Neural progenitor cell (in vitro differentiated cells): ENCODE measurements around the gene ZSWIM3. TPM values are rescaled to one million over a fixed set of nuclear protein-coding genes. Genes with fewer than 3 reads are reported as not detected.

Experiments
- DNase-seq: peaks from one replicate; pipeline ENCODE4 v3.0.0-alpha.2; 2016; ENCODE audit warnings: low spot score
- H2AFZ ChIP-seq: fragments of 200-600 bp; sonication (generic); replicated peaks from 2 replicates; pipeline ENCODE4 v1.6.1; 2016; ENCODE audit warnings: antibody characterized with exemption
- H3F3A ChIP-seq: fragments of 200-600 bp; sonication (generic); 2 replicates; pipeline ENCODE4 v1.6.1; 2016; ENCODE audit warnings: antibody characterized with exemption, low read depth
- H3K27ac ChIP-seq: fragments of 200-600 bp; sonication (generic); 2 replicates; pipeline ENCODE4 v1.5.1; 2016; ENCODE audit warnings: mild to moderate bottlenecking
- H3K27me3 ChIP-seq: fragments of 200-600 bp; sonication (generic); 2 replicates; pipeline ENCODE4 v1.6.1; 2016; ENCODE audit warnings: mild to moderate bottlenecking, moderate library complexity
- H3K36me3 ChIP-seq: fragments of 200-600 bp; sonication (generic); 2 replicates; pipeline ENCODE4 v1.5.1; 2016
- H3K4me1 ChIP-seq: fragments of 200-600 bp; sonication (generic); 2 replicates; pipeline ENCODE4 v1.6.1; 2016; ENCODE audit warnings: mixed run types
- H3K4me2 ChIP-seq: fragments of 200-600 bp; sonication (generic); 2 replicates; pipeline ENCODE4 v1.6.1; 2016
- H3K4me3 ChIP-seq: fragments of 200-600 bp; sonication (generic); 2 replicates; pipeline ENCODE4 v1.5.1; 2016
- H3K79me2 ChIP-seq: fragments of 200-600 bp; sonication (generic); 2 replicates; pipeline ENCODE4 v1.6.1; 2016; ENCODE audit warnings: low read depth
- H3K9ac ChIP-seq: fragments of 200-600 bp; sonication (generic); 2 replicates; pipeline ENCODE4 v1.6.1; 2016
- H3K9me3 ChIP-seq: fragments of 200-600 bp; sonication (generic); 2 replicates; pipeline ENCODE4 v1.5.1; 2016; ENCODE audit warnings: low read depth
- H4K20me1 ChIP-seq: fragments of 200-600 bp; sonication (generic); 2 replicates; pipeline ENCODE4 v1.6.1; 2016; ENCODE audit warnings: low read depth
- H3K27ac Mint-ChIP-seq: 3 replicates; pipeline ENCODE4 v1.8.0; 2021; ENCODE audit warnings: mixed read lengths
- H3K27me3 Mint-ChIP-seq: 2 replicates; pipeline ENCODE4 v1.8.0; 2022; ENCODE audit warnings: low read depth, mild to moderate bottlenecking, inconsistent platforms, moderate library complexity, mixed read lengths; ENCODE audit not compliant: insufficient read depth
- H3K36me3 Mint-ChIP-seq: 3 replicates; pipeline ENCODE4 v1.8.0; 2021; ENCODE audit warnings: mixed read lengths
- H3K4me1 Mint-ChIP-seq: 3 replicates; pipeline ENCODE4 v1.8.0; 2021; ENCODE audit warnings: mixed read lengths
- H3K4me3 Mint-ChIP-seq: 3 replicates; pipeline ENCODE4 v1.8.0; 2021; ENCODE audit warnings: mild to moderate bottlenecking, moderate library complexity, mixed read lengths
- H3K9me3 Mint-ChIP-seq: 3 replicates; pipeline ENCODE4 v1.8.0; 2020; ENCODE audit warnings: mixed read lengths
- CTCF ChIP-seq: fragments of 200-600 bp; sonication (generic); IDR thresholded peaks from 2 replicates; pipeline ENCODE4 v1.5.1; 2017; ENCODE audit warnings: antibody characterized with exemption, mild to moderate bottlenecking
- EZH2 ChIP-seq: fragments of 200-600 bp; sonication (generic); IDR thresholded peaks from 2 replicates; pipeline ENCODE4 v1.6.1; 2017; ENCODE audit warnings: antibody characterized with exemption, mild to moderate bottlenecking, moderate library complexity
- EZH2phosphoT487 ChIP-seq: fragments of 200-600 bp; sonication (generic); IDR thresholded peaks from 2 replicates; pipeline ENCODE4 v1.6.1; 2017; ENCODE audit warnings: antibody characterized with exemption
- total RNA-seq: library from RNA; depleted of rRNA; stranded (reverse); fragments of >200 nt; gene quantifications from 2 replicates; pipeline ENCODE4 v1.2.3, GENCODE V29; 2015; ENCODE audit warnings: low replicate concordance

Gene ZSWIM3
- total RNA-seq, 1 donor from 2014 or later: 3.7 TPM

- H3K4me3 ChIP-seq: no peak overlapping the region
- H3K27ac ChIP-seq: peak overlapping the region; percentile 61
- Mint-ChIP-seq H3K27ac (no peak overlapping the region), H3K4me1 (peaks cover 18% of the 10 kb centered on the region), H3K36me3 (no peaks in the 10 kb centered on the region), H3K27me3 (peaks cover 12% of the 10 kb centered on the region), H3K4me3 (no peak overlapping the region), H3K9me3 (no peaks in the 10 kb centered on the region)
- no peaks in the 10 kb centered on the region for H4K20me1 ChIP-seq
- H3K9ac ChIP-seq: no peak overlapping the region
- no peaks in the 10 kb centered on the region for H3K36me3 ChIP-seq
- H3K27me3 ChIP-seq: no peaks in the 10 kb centered on the region
- DNase-seq: no peak
- no peak overlapping the region for H2AFZ ChIP-seq
- TF ChIP-seq EZH2 (no peak), EZH2phosphoT487 (no peak)
- peaks cover 30% of the 10 kb centered on the region for H3F3A ChIP-seq
- no peaks in the 10 kb centered on the region for H3K79me2 ChIP-seq
- H3K9me3 ChIP-seq: no peaks in the 10 kb centered on the region
- peaks cover 13% of the 10 kb centered on the region for H3K4me1 ChIP-seq
- no peak overlapping the region for H3K4me2 ChIP-seq
Observed at GRCh38 chr20:45926731-45927070, 69.3 kb downstream of the ZSWIM3 start.

- no peak for DNase-seq
Observed at GRCh38 chr20:45927071-45927878, 69.9 kb downstream of the ZSWIM3 start.

More at GRCh38 chr20:45927071-45927878, 69.9 kb downstream of the ZSWIM3 start:
- TF ChIP-seq EZH2 (no peak), EZH2phosphoT487 (no peak), CTCF (no peak)
- peak overlapping the region; percentile 61 for H3K27ac ChIP-seq
- peaks cover 3% of the 10 kb centered on the region for H3K79me2 ChIP-seq
- no peak overlapping the region for H3K27ac Mint-ChIP-seq
- H4K20me1 ChIP-seq: no peaks in the 10 kb centered on the region
- H3K4me3 Mint-ChIP-seq: no peak overlapping the region
- no peak overlapping the region for H3K4me3 ChIP-seq
- no peak overlapping the region for H3K4me2 ChIP-seq
- H3K9me3 Mint-ChIP-seq: no peaks in the 10 kb centered on the region
- H3K27me3 ChIP-seq: no peaks in the 10 kb centered on the region
- no peaks in the 10 kb centered on the region for H3K36me3 ChIP-seq
- peaks cover 30% of the 10 kb centered on the region for H3F3A ChIP-seq
- H2AFZ ChIP-seq: no peak overlapping the region
- H3K4me1 Mint-ChIP-seq: peaks cover 19% of the 10 kb centered on the region
- H3K9me3 ChIP-seq: no peaks in the 10 kb centered on the region
- no peaks in the 10 kb centered on the region for H3K36me3 Mint-ChIP-seq
- no peak overlapping the region for H3K9ac ChIP-seq
- peaks cover 12% of the 10 kb centered on the region for H3K27me3 Mint-ChIP-seq
- H3K4me1 ChIP-seq: peaks cover 13% of the 10 kb centered on the region

Other genes starting within 250 kb of the ZSWIM3 start
- not detected in 2 replicates for gene WFDC10A, start 227.9 kb upstream of the ZSWIM3 start, total RNA-seq
- gene WFDC9, start 226.3 kb upstream of the ZSWIM3 start, total RNA-seq: not detected in 2 replicates
- gene WFDC11, start 187.4 kb upstream of the ZSWIM3 start, total RNA-seq: not detected in 2 replicates
- gene WFDC13, start 155.6 kb upstream of the ZSWIM3 start, total RNA-seq: not detected in 2 replicates
- gene WFDC10B, start 152.6 kb upstream of the ZSWIM3 start, total RNA-seq: not detected in 2 replicates
- gene SPINT4, start 135.3 kb upstream of the ZSWIM3 start, total RNA-seq: not detected in 2 replicates
- gene WFDC3, start 65.7 kb upstream of the ZSWIM3 start, total RNA-seq: not detected in 2 replicates
- 23.8 and 26.3 TPM in 2 replicates for gene DNTTIP1, start 65.7 kb upstream of the ZSWIM3 start, total RNA-seq
- 325 and 442 TPM in 2 replicates for gene UBE2C, start 45.0 kb upstream of the ZSWIM3 start, total RNA-seq
- gene TNNC2, start 30.3 kb upstream of the ZSWIM3 start, total RNA-seq: 0.81 TPM in 1 of 2 replicates, not detected in the other
- gene SNX21, start 23.8 kb upstream of the ZSWIM3 start, total RNA-seq: 12.2 and 18.9 TPM in 2 replicates
- 13.4 and 26.1 TPM in 2 replicates for gene ACOT8, start 222 bp upstream of the ZSWIM3 start, total RNA-seq
- 10.7 and 16.6 TPM in 2 replicates for gene ZSWIM1, start 23.6 kb downstream of the ZSWIM3 start, total RNA-seq
- gene SPATA25, start 30.0 kb downstream of the ZSWIM3 start, total RNA-seq: 0.43 and 0.54 TPM in 2 replicates
- gene NEURL2, start 33.6 kb downstream of the ZSWIM3 start, total RNA-seq: 0.24 and 1.2 TPM in 2 replicates
- gene CTSA, start 33.7 kb downstream of the ZSWIM3 start, total RNA-seq: 15.1 and 30.9 TPM in 2 replicates
- 22.3 and 54.4 TPM in 2 replicates for gene PLTP, start 54.5 kb downstream of the ZSWIM3 start, total RNA-seq
- gene PCIF1, start 77.1 kb downstream of the ZSWIM3 start, total RNA-seq: 9.5 and 24.5 TPM in 2 replicates
- gene ZNF335, start 114.6 kb downstream of the ZSWIM3 start, total RNA-seq: 7.2 and 17.4 TPM in 2 replicates
- 0.15 TPM in 1 of 2 replicates, not detected in the other for gene MMP9, start 151.3 kb downstream of the ZSWIM3 start, total RNA-seq
- 0.37 and 0.77 TPM in 2 replicates for gene SLC12A5, start 171.6 kb downstream of the ZSWIM3 start, total RNA-seq
- 10.3 and 18.4 TPM in 2 replicates for gene NCOA5, start 232.3 kb downstream of the ZSWIM3 start, total RNA-seq